ENCODE results near the gene EIF2AK3. TPM values are rescaled to one million over a fixed set of nuclear protein-coding genes. Genes with fewer than 3 reads are reported as not detected.

EIF2AK3 gene
- total RNA-seq, 4 donors from 2014 or later = 16.4 to 29.9 (median 18.6) TPM

GRCh38 chr2:88600038-88600465 lies 27.2 kb downstream of the EIF2AK3 start:
- intact Hi-C loops (cut with DNase I; ENCODE audit: low total_unique reads) = no loop called here
- no peak for TF ChIP-seq POLR2A (IDR thresholded peaks at IDR 0.05)
- no peak for TF ChIP-seq CTCF (IDR thresholded peaks at IDR 0.05)
- no peak overlapping the region for H3K4me3 ChIP-seq (ENCODE audit: low read depth, poor library complexity, severe bottlenecking)
- DNase-seq (ENCODE audit: low spot score in 2 of 2) = peak in 1 of 2 donors; percentile 33
- WGBS, 2 donors = 14 to 16% methylated on average over 4 of the region's 4 CpGs

- no peak for DNase-seq (ENCODE audit: low spot score in 2 of 2)
- no peak overlapping the region for H3K4me3 ChIP-seq (ENCODE audit: low read depth, poor library complexity, severe bottlenecking)
- no peak for TF ChIP-seq CTCF (IDR thresholded peaks at IDR 0.05)
- 66 to 74% methylated on average over 2 of the region's 2 CpGs for WGBS, 2 donors
- intact Hi-C loops (cut with DNase I; ENCODE audit: low total_unique reads) = no loop called here
These were observed 27.7 kb downstream of the EIF2AK3 start for GRCh38 chr2:88599527-88599926.

GRCh38 chr2:88597168-88597567 lies 30.1 kb downstream of the EIF2AK3 start:
- TF ChIP-seq CTCF (IDR thresholded peaks at IDR 0.05) (no peak), POLR2A (IDR thresholded peaks at IDR 0.05) (no peak)
- H3K4me3 ChIP-seq (ENCODE audit: low read depth, poor library complexity, severe bottlenecking) = no peak overlapping the region
- DNase-seq (ENCODE audit: low spot score in 2 of 2) = no peak
- intact Hi-C loops (cut with DNase I; ENCODE audit: low total_unique reads) = no loop called here

GRCh38 chr2:88596141-88596830 lies 31.0 kb downstream of the EIF2AK3 start:
- 93 to 96% methylated on average over 8 of the region's 8 CpGs for WGBS, 2 donors
- intact Hi-C loops (cut with DNase I; ENCODE audit: low total_unique reads) = no loop called here
- no peak for DNase-seq (ENCODE audit: low spot score in 2 of 2)
- H3K4me3 ChIP-seq (ENCODE audit: low read depth, poor library complexity, severe bottlenecking) = no peak overlapping the region
- TF ChIP-seq CTCF (IDR thresholded peaks at IDR 0.05) (no peak), POLR2A (IDR thresholded peaks at IDR 0.05) (no peak)

- H3K4me3 ChIP-seq (ENCODE audit: low read depth, poor library complexity, severe bottlenecking) = no peak overlapping the region
- intact Hi-C loops (cut with DNase I; ENCODE audit: low total_unique reads) = loop anchor here (5.0 kb wide), 1 partner anchor 81 kb away; no protein-coding TSS in a partner anchor
- DNase-seq (ENCODE audit: low spot score in 2 of 2) = no peak
- 83 to 84% methylated on average over 2 of the region's 2 CpGs for WGBS, 2 donors
- TF ChIP-seq CTCF (IDR thresholded peaks at IDR 0.05) (no peak), POLR2A (IDR thresholded peaks at IDR 0.05) (no peak)
These were observed 35.6 kb downstream of the EIF2AK3 start for GRCh38 chr2:88591698-88592097.
